ENCODE data around the gene TUFM. TPM values are rescaled to one million over a fixed set of nuclear protein-coding genes. Genes with fewer than 3 reads are reported as not detected.

The TUFM gene
- total and polyA plus RNA-seq, 4 donors, result 58.6 to 260 (median 178) TPM

DNA sequence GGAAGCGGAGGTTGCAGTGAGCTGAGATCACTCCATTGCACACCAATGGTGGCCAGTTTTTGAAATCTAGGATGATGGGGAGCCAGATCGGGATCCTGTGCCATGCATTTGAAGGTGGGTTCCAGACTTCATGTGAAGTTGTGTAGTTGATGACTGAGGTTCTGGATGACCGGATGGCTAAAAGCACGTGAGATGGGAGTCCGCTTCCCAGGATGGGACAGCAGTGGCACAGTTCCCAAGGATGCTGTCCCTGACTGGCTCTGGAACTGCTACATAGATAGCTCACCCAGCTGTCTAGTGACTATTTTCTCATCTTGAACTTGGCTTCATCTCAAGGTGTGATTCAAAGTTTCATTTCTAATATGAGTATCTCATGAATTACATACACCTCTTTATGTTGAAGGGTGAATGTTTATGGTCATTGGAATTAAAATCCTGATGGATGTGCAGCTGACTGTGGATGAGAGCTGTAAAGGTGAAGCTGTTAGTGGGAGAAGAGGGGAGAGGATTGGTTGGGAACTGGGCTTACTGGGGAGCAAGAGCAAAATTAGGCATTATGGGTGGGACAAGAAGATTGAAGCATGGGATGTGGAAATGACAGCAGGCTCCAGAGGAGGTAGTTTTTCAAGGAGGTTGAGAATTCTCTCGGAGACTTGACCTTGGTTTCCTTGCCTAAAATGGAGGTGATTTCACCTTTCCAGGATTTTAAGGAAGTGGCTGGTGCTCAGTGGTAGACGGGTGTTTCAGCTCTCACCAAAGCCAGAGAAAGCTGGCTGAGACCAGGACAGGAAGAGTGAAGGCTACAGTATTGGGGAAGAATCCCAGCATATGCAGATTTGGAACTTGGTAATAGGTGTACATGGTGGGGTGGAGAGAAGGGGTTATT lies 8.2 kb downstream of the TUFM start:
- H3K4me3 ChIP-seq, result no peak overlapping the region
- no peak overlapping the region for H3K9ac ChIP-seq (ENCODE audit: insufficient read depth in 1 of 2, low read length in 2 of 2)
- no peaks in the 10 kb centered on the region for H3K4me1 ChIP-seq (ENCODE audit: control insufficient read depth in 5 of 5, insufficient read depth in 5 of 5, low read length in 5 of 5)
- peaks cover 35 to 58% (median 41%) of the 10 kb centered on the region in 4 donors for H3K36me3 ChIP-seq (ENCODE audit: control insufficient read depth in 4 of 4, insufficient read depth in 4 of 4, low read length in 4 of 4)
- DNase-seq (no peak), ATAC-seq (ENCODE audit: insufficient read depth, low FRiP score) (no peak)
- TF ChIP-seq, protein P1, sequence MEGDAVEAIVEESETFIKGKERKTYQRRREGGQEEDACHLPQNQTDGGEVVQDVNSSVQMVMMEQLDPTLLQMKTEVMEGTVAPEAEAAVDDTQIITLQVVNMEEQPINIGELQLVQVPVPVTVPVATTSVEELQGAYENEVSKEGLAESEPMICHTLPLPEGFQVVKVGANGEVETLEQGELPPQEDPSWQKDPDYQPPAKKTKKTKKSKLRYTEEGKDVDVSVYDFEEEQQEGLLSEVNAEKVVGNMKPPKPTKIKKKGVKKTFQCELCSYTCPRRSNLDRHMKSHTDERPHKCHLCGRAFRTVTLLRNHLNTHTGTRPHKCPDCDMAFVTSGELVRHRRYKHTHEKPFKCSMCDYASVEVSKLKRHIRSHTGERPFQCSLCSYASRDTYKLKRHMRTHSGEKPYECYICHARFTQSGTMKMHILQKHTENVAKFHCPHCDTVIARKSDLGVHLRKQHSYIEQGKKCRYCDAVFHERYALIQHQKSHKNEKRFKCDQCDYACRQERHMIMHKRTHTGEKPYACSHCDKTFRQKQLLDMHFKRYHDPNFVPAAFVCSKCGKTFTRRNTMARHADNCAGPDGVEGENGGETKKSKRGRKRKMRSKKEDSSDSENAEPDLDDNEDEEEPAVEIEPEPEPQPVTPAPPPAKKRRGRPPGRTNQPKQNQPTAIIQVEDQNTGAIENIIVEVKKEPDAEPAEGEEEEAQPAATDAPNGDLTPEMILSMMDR (IDR thresholded peaks at IDR 0.05; ENCODE audit: control extremely low read depth, extremely low read depth), result no peak
- H3K27ac ChIP-seq (ENCODE audit: low read depth in 1 of 2, low read length in 1 of 2), result no peak overlapping the region
- WGBS, 2 donors, result 91 to 93% methylated on average over 7 of the region's 7 CpGs
- H3K9me3 ChIP-seq (ENCODE audit: control insufficient read depth in 4 of 4, insufficient read depth in 3 of 4, low read length in 3 of 4), result no peaks in the 10 kb centered on the region
- no peaks in the 10 kb centered on the region for H3K27me3 ChIP-seq (ENCODE audit: control insufficient read depth in 3 of 3, insufficient read depth in 3 of 3, low read length in 2 of 3)

DNA sequence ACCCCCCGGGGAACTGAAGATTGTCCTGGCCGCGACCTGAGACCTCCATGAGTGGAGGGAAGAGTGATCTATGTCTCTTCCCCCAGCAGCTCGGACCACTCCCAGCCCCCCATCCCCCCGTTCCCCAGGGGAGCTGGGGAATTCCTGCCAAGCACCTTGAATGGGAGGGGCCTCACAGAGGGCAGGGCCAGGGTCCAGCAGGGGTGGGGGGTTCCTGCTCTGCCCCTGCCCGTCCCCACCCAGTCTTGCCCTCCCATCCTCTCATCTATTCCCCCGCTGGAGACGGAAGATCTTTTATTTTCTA lies 9.4 kb downstream of the TUFM start:
- Histone ChIP-seq H3K9me3 (ENCODE audit: control insufficient read depth in 4 of 4, insufficient read depth in 3 of 4, low read length in 3 of 4) (no peaks in the 10 kb centered on the region), H3K4me1 (ENCODE audit: control insufficient read depth in 5 of 5, insufficient read depth in 5 of 5, low read length in 5 of 5) (no peaks in the 10 kb centered on the region), H3K27me3 (ENCODE audit: control insufficient read depth in 3 of 3, insufficient read depth in 3 of 3, low read length in 2 of 3) (no peaks in the 10 kb centered on the region), H3K4me3 (no peak overlapping the region), H3K9ac (ENCODE audit: insufficient read depth in 1 of 2, low read length in 2 of 2) (no peak overlapping the region), H3K36me3 (ENCODE audit: control insufficient read depth in 4 of 4, insufficient read depth in 4 of 4, low read length in 4 of 4) (peaks cover 35 to 56% (median 45%) of the 10 kb centered on the region in 4 donors), H3K27ac (ENCODE audit: low read depth in 1 of 2, low read length in 1 of 2) (no peak overlapping the region)
- 84 to 92% methylated on average over 8 of the region's 8 CpGs for WGBS, 2 donors
- DNase-seq, result no peak
- ATAC-seq (ENCODE audit: insufficient read depth, low FRiP score), result no peak
- TF ChIP-seq, protein P1 (IDR thresholded peaks at IDR 0.05; ENCODE audit: control extremely low read depth, extremely low read depth), result no peak

DNA sequence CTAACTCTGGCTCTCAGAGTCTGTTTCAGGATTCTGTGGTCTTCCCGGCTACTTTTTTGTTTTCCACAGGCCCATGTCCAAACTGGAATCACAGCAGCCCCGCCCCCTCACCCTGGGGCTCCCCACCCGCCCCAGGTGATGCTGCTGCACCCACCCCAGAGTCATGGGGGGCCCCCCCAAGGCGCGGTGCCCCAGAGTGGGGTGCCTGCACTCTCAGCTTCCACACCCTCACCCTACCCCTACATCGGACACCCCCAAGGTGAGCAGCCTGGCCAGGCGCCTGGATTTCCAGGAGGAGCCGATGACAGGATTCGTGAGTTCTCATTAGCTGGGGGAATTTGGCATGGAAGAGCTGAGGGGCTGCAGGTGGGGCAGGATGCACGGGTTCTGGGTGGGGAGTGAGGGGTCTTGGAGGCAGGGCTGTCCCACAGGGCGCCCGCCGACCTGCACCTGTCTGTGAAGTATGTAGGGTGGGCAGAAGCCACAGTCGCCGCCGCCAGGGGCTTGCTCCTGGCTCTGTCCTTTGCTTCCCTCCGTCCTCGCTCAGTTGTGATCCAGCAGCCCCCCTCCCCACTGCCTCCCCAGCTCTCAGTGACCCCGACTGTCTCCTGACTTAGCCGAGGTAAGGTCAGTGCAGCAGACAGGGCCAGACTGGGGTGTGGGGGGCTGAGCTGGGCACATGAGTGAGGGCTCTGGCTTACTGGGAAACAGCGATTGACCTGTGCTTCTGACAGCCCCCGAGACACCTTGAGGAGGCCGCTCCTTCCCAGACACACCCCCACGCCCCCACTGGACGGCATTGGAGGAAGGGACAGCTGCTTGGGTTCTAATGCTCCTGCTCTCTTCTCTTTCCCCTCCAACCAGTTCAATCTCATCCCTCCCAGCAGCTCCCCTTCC lies 10.0 kb downstream of the TUFM start:
- Histone ChIP-seq H3K27ac (ENCODE audit: low read depth in 1 of 2, low read length in 1 of 2) (no peak overlapping the region), H3K36me3 (ENCODE audit: control insufficient read depth in 4 of 4, insufficient read depth in 4 of 4, low read length in 4 of 4) (peaks cover 40 to 62% (median 48%) of the 10 kb centered on the region in 4 donors), H3K9ac (ENCODE audit: insufficient read depth in 1 of 2, low read length in 2 of 2) (no peak overlapping the region), H3K4me3 (no peak overlapping the region), H3K27me3 (ENCODE audit: control insufficient read depth in 3 of 3, insufficient read depth in 3 of 3, low read length in 2 of 3) (no peaks in the 10 kb centered on the region), H3K4me1 (ENCODE audit: control insufficient read depth in 5 of 5, insufficient read depth in 5 of 5, low read length in 5 of 5) (no peaks in the 10 kb centered on the region), H3K9me3 (ENCODE audit: control insufficient read depth in 4 of 4, insufficient read depth in 3 of 4, low read length in 3 of 4) (no peaks in the 10 kb centered on the region)
- TF ChIP-seq, protein P1 (IDR thresholded peaks at IDR 0.05; ENCODE audit: control extremely low read depth, extremely low read depth), result no peak
- ATAC-seq (ENCODE audit: insufficient read depth, low FRiP score), result no peak
- 96% methylated on average over 25 of the region's 25 CpGs for WGBS, 2 donors
- DNase-seq, result no peak
